GM19025 (cell line): ENCODE results near the gene KCNQ1OT1.

ENCODE experiments used
- ATAC-seq: cut with Tn5 transposase; IDR thresholded peaks from one replicate; pipeline ENCODE4 v1.9.1; 2021; ENCODE audit warnings: mild to moderate bottlenecking, low read depth, moderate library complexity; ENCODE audit not compliant: unreplicated experiment

KCNQ1OT1 gene

GRCh38 chr11:2737866-2738265 is 38.1 kb upstream of the KCNQ1OT1 start:
- ATAC-seq: no peak

- ATAC-seq: no peak
Measured at GRCh38 chr11:2737226-2737590, 37.4 kb upstream of the KCNQ1OT1 start.

GRCh38 chr11:2736577-2737225 is 36.9 kb upstream of the KCNQ1OT1 start:
- no peak for ATAC-seq

- ATAC-seq: no peak
Measured at GRCh38 chr11:2735053-2735589, 35.3 kb upstream of the KCNQ1OT1 start.

GRCh38 chr11:2734181-2735052 is 34.6 kb upstream of the KCNQ1OT1 start:
- ATAC-seq: no peak

GRCh38 chr11:2732940-2733628 is 33.3 kb upstream of the KCNQ1OT1 start:
- no peak for ATAC-seq

- no peak for ATAC-seq
Measured at GRCh38 chr11:2732261-2732939, 32.6 kb upstream of the KCNQ1OT1 start.

GRCh38 chr11:2731130-2732125 is 31.6 kb upstream of the KCNQ1OT1 start:
- ATAC-seq: no peak

GRCh38 chr11:2730272-2731129 is 30.7 kb upstream of the KCNQ1OT1 start:
- ATAC-seq: no peak

GRCh38 chr11:2729841-2730240 is 30.0 kb upstream of the KCNQ1OT1 start:
- no peak for ATAC-seq

GRCh38 chr11:2728663-2729332 is 29.0 kb upstream of the KCNQ1OT1 start:
- ATAC-seq: no peak

GRCh38 chr11:2728128-2728662 is 28.4 kb upstream of the KCNQ1OT1 start:
- no peak for ATAC-seq

- no peak for ATAC-seq
Measured at GRCh38 chr11:2726964-2727363, 27.2 kb upstream of the KCNQ1OT1 start.

- no peak for ATAC-seq
Measured at GRCh38 chr11:2725368-2726300, 25.8 kb upstream of the KCNQ1OT1 start.

GRCh38 chr11:2724653-2725367 is 25.0 kb upstream of the KCNQ1OT1 start:
- ATAC-seq: no peak

- no peak for ATAC-seq
Measured at GRCh38 chr11:2724104-2724503, 24.3 kb upstream of the KCNQ1OT1 start.
